HepG2 (cell line): ENCODE results near the gene PRM2. TPM values are rescaled to one million over a fixed set of nuclear protein-coding genes. Genes with fewer than 3 reads are reported as not detected.
A peak's percentile ranks its signal among the peaks of the same experiment; 100 is the strongest.

Source experiments
- AGO2 ChIP-seq: fragments of 200-400 bp; formaldehyde crosslinking; optimal IDR thresholded peaks from 2 replicates; pipeline ENCODE3; 2017; ENCODE audit warnings: mild to moderate bottlenecking, low read depth, low read length, moderate library complexity
- ARHGAP35 ChIP-seq: sonication (generic); formaldehyde crosslinking; IDR thresholded peaks from 2 replicates; pipeline ENCODE4 v1.9.0; 2022; ENCODE audit warnings: mild to moderate bottlenecking, inconsistent platforms, moderate library complexity, missing genetic modification reagents, borderline replicate concordance
- ASH2L ChIP-seq: fragments of 300-600, 200-600 bp; sonication (generic); IDR thresholded peaks from 2 replicates; pipeline ENCODE4 v1.7.0; 2017; ENCODE audit warnings: low read depth, mild to moderate bottlenecking, moderate library complexity, mixed read lengths, low read length; ENCODE audit not compliant: insufficient read length
- ATAD3A ChIP-seq: sonication (generic); formaldehyde crosslinking; IDR thresholded peaks from 2 replicates; pipeline ENCODE4 v1.4.0; 2020; ENCODE audit warnings: missing genetic modification reagents
- BRF2 ChIP-seq: sonication (generic); formaldehyde crosslinking; IDR thresholded peaks from 2 replicates; pipeline ENCODE4 v1.8.1; 2022; ENCODE audit warnings: mild to moderate bottlenecking, missing genetic modification reagents
- DBP ChIP-seq: sonication (generic); formaldehyde crosslinking; IDR thresholded peaks from 2 replicates; pipeline ENCODE4 v1.4.0; 2020; ENCODE audit warnings: missing genetic modification reagents; ENCODE audit errors: not compliant biosample characterization
- DMAP1 ChIP-seq: IDR thresholded peaks from 2 replicates; pipeline ENCODE4 v1.6.1; 2016
- HNF4A ChIP-seq: sonication (generic); formaldehyde crosslinking; IDR thresholded peaks from 2 replicates; pipeline ENCODE4 v1.4.0; 2020; ENCODE audit warnings: missing genetic modification reagents
- ISX ChIP-seq: sonication (generic); formaldehyde crosslinking; conservative IDR thresholded peaks from 2 replicates; pipeline ENCODE4 v1.5.0; 2020; ENCODE audit warnings: missing genetic modification reagents
- KDM2A ChIP-seq: sonication (generic); formaldehyde crosslinking; IDR thresholded peaks from 2 replicates; pipeline ENCODE4 v1.4.0; 2020; ENCODE audit warnings: low read depth, missing genetic modification reagents, borderline replicate concordance
- KDM5A ChIP-seq: fragments of 200-600 bp; sonication (generic); IDR thresholded peaks from 2 replicates; pipeline ENCODE4 v1.7.0; 2018; ENCODE audit warnings: antibody characterized with exemption, mild to moderate bottlenecking, low read length, borderline replicate concordance
- POLR2AphosphoS5 ChIP-seq: IDR thresholded peaks from 2 replicates; pipeline ENCODE4 v1.6.1; 2012; ENCODE audit warnings: low read depth, low read length
- SIX4 ChIP-seq: sonication (generic); formaldehyde crosslinking; IDR thresholded peaks from 2 replicates; pipeline ENCODE4 v1.4.0; 2020; ENCODE audit warnings: missing genetic modification reagents
- SMAD9 ChIP-seq: sonication (generic); formaldehyde crosslinking; IDR thresholded peaks from 2 replicates; pipeline ENCODE4 v1.5.1; 2020; ENCODE audit warnings: mild to moderate bottlenecking, missing genetic modification reagents
- TSC22D2 ChIP-seq: sonication (generic); formaldehyde crosslinking; IDR thresholded peaks from 2 replicates; pipeline ENCODE4 v1.5.1; 2020; ENCODE audit warnings: missing genetic modification reagents, mild to moderate bottlenecking, borderline replicate concordance
- U2AF1 ChIP-seq: fragments of 200-400 bp; formaldehyde crosslinking; optimal IDR thresholded peaks from 2 replicates; pipeline ENCODE3; 2017; ENCODE audit warnings: mild to moderate bottlenecking, low read depth, low read length
- ZNF136 ChIP-seq: sonication (generic); formaldehyde crosslinking; IDR thresholded peaks from 2 replicates; pipeline ENCODE4 v1.8.1; 2022; ENCODE audit warnings: low read depth, mild to moderate bottlenecking, moderate library complexity, missing genetic modification reagents
- ZNF225 ChIP-seq: sonication (generic); formaldehyde crosslinking; IDR thresholded peaks from 2 replicates; pipeline ENCODE4 v1.4.0; 2020; ENCODE audit warnings: mild to moderate bottlenecking, missing genetic modification reagents
- ZNF253 ChIP-seq: sonication (generic); formaldehyde crosslinking; IDR thresholded peaks from 2 replicates; pipeline ENCODE4 v1.8.0; 2022; ENCODE audit warnings: mild to moderate bottlenecking, missing genetic modification reagents, borderline replicate concordance
- ZNF460 ChIP-seq: sonication (generic); formaldehyde crosslinking; IDR thresholded peaks from 2 replicates; pipeline ENCODE4 v1.5.1; 2020; ENCODE audit warnings: missing genetic modification reagents, mild to moderate bottlenecking, borderline replicate concordance
- ZNF644 ChIP-seq: IDR thresholded peaks from 2 replicates; pipeline ENCODE4 v1.6.1; 2016; ENCODE audit warnings: low read depth
- ZNF75D ChIP-seq: sonication (generic); formaldehyde crosslinking; IDR thresholded peaks from 2 replicates; pipeline ENCODE4 v1.8.1; 2023; ENCODE audit warnings: missing genetic modification reagents, mild to moderate bottlenecking, borderline replicate concordance
- ZSCAN25 ChIP-seq: sonication (generic); formaldehyde crosslinking; IDR thresholded peaks from 2 replicates; pipeline ENCODE4 v1.8.0; 2022; ENCODE audit warnings: mild to moderate bottlenecking, missing genetic modification reagents
- polyA plus RNA-seq, 8 experiments: library from polyadenylated mRNA; depleted of rRNA in 3 of 8; stranded (reverse) in 7 of 8; unstranded in 1 of 8; fragments of >200 nt; fragmentation: Illumina TruSeq in 4 of 8; extraction: Trizol in 4 of 8; gene quantifications; 2 replicates each; pipeline versions ENCODE4 v1.2.1 to v1.2.3, GENCODE V29; 2011 to 2016; ENCODE audit warnings: low read depth in 4 of 8, missing spikeins in 1 of 8, mixed read lengths in 1 of 8; ENCODE audit not compliant: insufficient read depth in 1 of 8
- total RNA-seq, 5 experiments: library from RNA; depleted of rRNA; stranded (reverse); fragments of >200 nt; fragmentation: Illumina TruSeq; extraction: Trizol; gene quantifications; 2 replicates each; pipeline ENCODE4 v1.2.3, GENCODE V29; 2016; ENCODE audit warnings: low read depth in 1 of 5
- TF ChIP-seq, protein P1 (sequence below): fragments of 450-650 bp; IDR thresholded peaks from 2 replicates; pipeline ENCODE4 v1.6.1; 2016
- TF ChIP-seq, protein P2 (sequence below): sonication (generic); formaldehyde crosslinking; IDR thresholded peaks from 2 replicates; pipeline ENCODE4 v1.4.0; 2020; ENCODE audit warnings: missing genetic modification reagents, mild to moderate bottlenecking, borderline replicate concordance

PRM2 gene
- total and polyA plus RNA-seq, 2 of the 13 experiments (the other 11 are each of a cell fraction or from before 2014, with no cell fraction given): 0.54 TPM; not detected in 1

DNA sequence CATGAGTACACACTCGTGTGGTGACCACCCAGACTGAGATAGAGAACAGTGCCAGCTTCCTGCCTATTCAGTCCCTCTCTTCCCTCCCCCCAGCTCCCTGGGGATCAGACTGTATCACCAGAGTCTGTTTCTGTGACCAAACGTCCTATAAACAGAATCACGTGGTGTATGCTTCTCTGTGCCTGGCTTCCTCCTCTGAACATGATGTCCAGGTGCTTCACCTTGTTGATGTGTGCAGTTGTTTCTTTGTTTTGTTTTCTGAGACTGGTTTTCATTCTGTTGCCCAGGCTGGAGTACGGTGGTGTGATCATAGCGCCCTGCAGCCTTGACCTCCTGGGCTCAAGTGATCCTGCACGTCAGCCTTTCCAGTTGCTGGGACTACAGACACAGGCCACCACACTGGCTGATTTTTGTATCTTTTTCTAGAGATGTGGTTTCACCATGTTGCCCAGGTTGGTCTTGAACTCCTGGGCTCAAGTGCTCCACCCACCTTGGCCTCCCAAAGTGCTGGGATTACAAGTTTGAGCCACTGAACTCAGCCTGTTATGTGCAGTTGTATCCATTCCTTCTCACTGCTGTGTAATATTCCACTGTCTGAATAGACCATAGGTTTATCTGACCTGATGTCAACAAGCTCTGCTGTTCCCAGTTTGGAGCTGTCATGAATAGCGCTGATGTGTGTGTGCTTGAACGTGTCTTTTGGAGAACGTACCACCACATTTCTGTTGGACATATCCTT, 33.8 kb upstream of the PRM2 start (continued):
- no peak; the same call in 1 of the 2 replicates for TF ChIP-seq POLR2AphosphoS5
- TF ChIP-seq ZNF253 (CRISPR knock-in tag): no peak
- peak; percentile 34 for TF ChIP-seq ASH2L
- TF ChIP-seq, protein P1, sequence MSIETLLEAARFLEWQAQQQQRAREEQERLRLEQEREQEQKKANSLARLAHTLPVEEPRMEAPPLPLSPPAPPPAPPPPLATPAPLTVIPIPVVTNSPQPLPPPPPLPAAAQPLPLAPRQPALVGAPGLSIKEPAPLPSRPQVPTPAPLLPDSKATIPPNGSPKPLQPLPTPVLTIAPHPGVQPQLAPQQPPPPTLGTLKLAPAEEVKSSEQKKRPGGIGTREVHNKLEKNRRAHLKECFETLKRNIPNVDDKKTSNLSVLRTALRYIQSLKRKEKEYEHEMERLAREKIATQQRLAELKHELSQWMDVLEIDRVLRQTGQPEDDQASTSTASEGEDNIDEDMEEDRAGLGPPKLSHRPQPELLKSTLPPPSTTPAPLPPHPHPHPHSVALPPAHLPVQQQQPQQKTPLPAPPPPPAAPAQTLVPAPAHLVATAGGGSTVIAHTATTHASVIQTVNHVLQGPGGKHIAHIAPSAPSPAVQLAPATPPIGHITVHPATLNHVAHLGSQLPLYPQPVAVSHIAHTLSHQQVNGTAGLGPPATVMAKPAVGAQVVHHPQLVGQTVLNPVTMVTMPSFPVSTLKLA: peak; percentile 97
- no peak for TF ChIP-seq SMAD9 (CRISPR knock-in tag)
- no peak for TF ChIP-seq U2AF1
- no peak for TF ChIP-seq ARHGAP35
- TF ChIP-seq SIX4 (CRISPR knock-in tag): no peak
- no peak; the same call in 1 of the 2 replicates for TF ChIP-seq DMAP1 (CRISPR knock-in tag)
- no peak for TF ChIP-seq ZNF225 (CRISPR knock-in tag)
- TF ChIP-seq HNF4A (CRISPR knock-in tag): peak; percentile 86
- peak; percentile 95 for TF ChIP-seq ZNF136 (CRISPR knock-in tag)
- no peak for TF ChIP-seq ZNF75D (CRISPR knock-in tag)
- no peak for TF ChIP-seq ZNF644 (CRISPR knock-in tag)
- TF ChIP-seq ATAD3A (CRISPR knock-in tag): no peak
- TF ChIP-seq KDM5A: no peak
- TF ChIP-seq ZNF460: peak; percentile 61; the same call in 1 of the 2 replicates
- TF ChIP-seq ZSCAN25 (CRISPR knock-in tag): peak; percentile 75
- no peak for TF ChIP-seq KDM2A (CRISPR knock-in tag)
- TF ChIP-seq, protein P2, sequence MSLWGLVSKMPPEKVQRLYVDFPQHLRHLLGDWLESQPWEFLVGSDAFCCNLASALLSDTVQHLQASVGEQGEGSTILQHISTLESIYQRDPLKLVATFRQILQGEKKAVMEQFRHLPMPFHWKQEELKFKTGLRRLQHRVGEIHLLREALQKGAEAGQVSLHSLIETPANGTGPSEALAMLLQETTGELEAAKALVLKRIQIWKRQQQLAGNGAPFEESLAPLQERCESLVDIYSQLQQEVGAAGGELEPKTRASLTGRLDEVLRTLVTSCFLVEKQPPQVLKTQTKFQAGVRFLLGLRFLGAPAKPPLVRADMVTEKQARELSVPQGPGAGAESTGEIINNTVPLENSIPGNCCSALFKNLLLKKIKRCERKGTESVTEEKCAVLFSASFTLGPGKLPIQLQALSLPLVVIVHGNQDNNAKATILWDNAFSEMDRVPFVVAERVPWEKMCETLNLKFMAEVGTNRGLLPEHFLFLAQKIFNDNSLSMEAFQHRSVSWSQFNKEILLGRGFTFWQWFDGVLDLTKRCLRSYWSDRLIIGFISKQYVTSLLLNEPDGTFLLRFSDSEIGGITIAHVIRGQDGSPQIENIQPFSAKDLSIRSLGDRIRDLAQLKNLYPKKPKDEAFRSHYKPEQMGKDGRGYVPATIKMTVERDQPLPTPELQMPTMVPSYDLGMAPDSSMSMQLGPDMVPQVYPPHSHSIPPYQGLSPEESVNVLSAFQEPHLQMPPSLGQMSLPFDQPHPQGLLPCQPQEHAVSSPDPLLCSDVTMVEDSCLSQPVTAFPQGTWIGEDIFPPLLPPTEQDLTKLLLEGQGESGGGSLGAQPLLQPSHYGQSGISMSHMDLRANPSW (CRISPR knock-in tag): no peak
- TF ChIP-seq TSC22D2 (CRISPR knock-in tag): no peak
- TF ChIP-seq ISX (CRISPR knock-in tag): no peak
- no peak for TF ChIP-seq AGO2
- no peak for TF ChIP-seq DBP
- TF ChIP-seq BRF2 (CRISPR knock-in tag): no peak
